Upper lobe of left lung (tissue), 6 donors: ENCODE measurements around the gene CCDC33. TPM values are rescaled to one million over a fixed set of nuclear protein-coding genes. Genes with fewer than 3 reads are reported as not detected.
A peak's percentile ranks its signal among the peaks of the same experiment; 100 is the strongest.

Source experiments
- ATAC-seq, 2 donors: fragments of 200-7000 bp; cut with Tn5 transposase; one replicate each; pipeline ENCODE4 v1.9.1; 2022; ENCODE audit warnings: mild to moderate bottlenecking in 2 of 2, moderate library complexity in 2 of 2; ENCODE audit not compliant: low FRiP score in 2 of 2
- DNase-seq, 2 donors: peaks; one replicate each; pipeline ENCODE4 v3.0.0-alpha.2; 2019 to 2020
- H3K27ac ChIP-seq, 4 donors: fragments of 200-600 bp; sonication (generic); one replicate each; pipeline ENCODE4 v1.5.1; 2016 to 2019
- H3K27me3 ChIP-seq, 4 donors: fragments of 200-600 bp; sonication (generic); one replicate each; pipeline ENCODE4 v1.5.1; 2017 to 2019
- H3K36me3 ChIP-seq, 4 donors: fragments of 200-600 bp; sonication (generic); one replicate each; pipeline ENCODE4 v1.5.1; 2016 to 2019
- H3K4me1 ChIP-seq, 4 donors: fragments of 200-600 bp; sonication (generic); one replicate each; pipeline ENCODE4 v1.5.1; 2018 to 2019
- H3K4me3 ChIP-seq, 4 donors: fragments of 200-600 bp; sonication (generic); one replicate each; pipeline ENCODE4 v1.5.1; 2017 to 2019; ENCODE audit warnings: mild to moderate bottlenecking in 2 of 4, moderate library complexity in 1 of 4
- H3K9me3 ChIP-seq, 4 donors: fragments of 200-600 bp; sonication (generic); one replicate each; pipeline ENCODE4 v1.5.1; 2018 to 2019
- CTCF ChIP-seq, 6 experiments: fragments of 450-650 bp in 4 of 6; fragments of 200-600 bp in 2 of 6; sonication (generic) in 2 of 6; IDR thresholded peaks; one replicate each; pipeline ENCODE4 v1.5.1; 2016 to 2019; ENCODE audit warnings: antibody characterized with exemption in 6 of 6
- EP300 ChIP-seq, 4 donors: sonication (generic); formaldehyde crosslinking; IDR thresholded peaks; one replicate each; pipeline ENCODE4 v1.5.1; 2017; ENCODE audit warnings: antibody characterized with exemption in 4 of 4, control low read depth in 2 of 4
- POLR2A ChIP-seq, 4 donors: fragments of 450-650 bp; IDR thresholded peaks; one replicate each; pipeline ENCODE4 v1.5.1; 2016 to 2017; ENCODE audit warnings: antibody characterized with exemption in 4 of 4, mild to moderate bottlenecking in 2 of 4
- POLR2AphosphoS5 ChIP-seq, 2 donors: sonication (generic); formaldehyde crosslinking; IDR thresholded peaks; one replicate each; pipeline ENCODE4 v1.5.1; 2017; ENCODE audit warnings: antibody characterized with exemption in 2 of 2
- WGBS, 2 donors: methylation state at CpG; one replicate each; pipeline ENCODE4 v1.1.5; 2017 to 2018; 5-methylcytosine and 5-hydroxymethylcytosine counted together
- total RNA-seq, 6 donors: library from RNA; depleted of rRNA in 4 of 6; stranded (reverse); fragments of >200 nt in 4 of 6; gene quantifications; one replicate each; pipeline versions ENCODE4 v1.1.0 to v1.2.1, GENCODE V29; 2016 to 2021
- donor health status: DM: no; HTN: no; CAD: no; lungs with moderate emphysema.
- donor health status: DM: no; HTN: yes; CAD: no; lungs with severe emphysema.

The CCDC33 gene
- total RNA-seq, 6 donors from 2014 or later, result 3.8 to 43.4 (median 4.2) TPM; not detected in 1

- ATAC-seq, result no peak
- Histone ChIP-seq H3K27ac (no peak overlapping the region), H3K36me3 (no peaks in the 10 kb centered on the region), H3K4me1 (peaks cover 0 to 17% (median 11%) of the 10 kb centered on the region in 4 donors), H3K4me3 (no peak overlapping the region), H3K27me3 (no peaks in the 10 kb centered on the region), H3K9me3 (no peaks in the 10 kb centered on the region)
- TF ChIP-seq POLR2AphosphoS5 (IDR thresholded peaks at IDR 0.05), result no peak
- no peak for TF ChIP-seq CTCF (IDR thresholded peaks at IDR 0.05)
- no peak for TF ChIP-seq EP300 (IDR thresholded peaks at IDR 0.05)
- no peak for TF ChIP-seq POLR2A (IDR thresholded peaks at IDR 0.05)
- WGBS, 2 donors, result 86 to 88% methylated on average over 1 of the region's 1 CpG
- no peak for DNase-seq
Measured at GRCh38 chr15:74362482-74362881, 126.4 kb downstream of the CCDC33 start.

GRCh38 chr15:74364936-74365597 is 128.9 kb downstream of the CCDC33 start:
- H3K4me3 ChIP-seq, result peak overlapping the region in 3 of 4 donors; percentile 55 to 69 (median 57)
- peaks cover 0 to 17% (median 11%) of the 10 kb centered on the region in 4 donors for H3K4me1 ChIP-seq
- H3K36me3 ChIP-seq, result no peaks in the 10 kb centered on the region
- no peaks in the 10 kb centered on the region for H3K9me3 ChIP-seq
- no peak for DNase-seq
- ATAC-seq, result no peak
- TF ChIP-seq POLR2A (IDR thresholded peaks at IDR 0.05), result no peak
- TF ChIP-seq EP300 (IDR thresholded peaks at IDR 0.05), result no peak
- TF ChIP-seq POLR2AphosphoS5 (IDR thresholded peaks at IDR 0.05), result no peak
- no peak for TF ChIP-seq CTCF (IDR thresholded peaks at IDR 0.05)
- H3K27me3 ChIP-seq, result no peaks in the 10 kb centered on the region
- peak overlapping the region in 1 of 4 donors; percentile 2 for H3K27ac ChIP-seq
- 84 to 91% methylated on average over 12 of the region's 12 CpGs for WGBS, 2 donors

- TF ChIP-seq POLR2A (IDR thresholded peaks at IDR 0.05), result peak in 1 of 4 donors; percentile 52
- no peak for TF ChIP-seq CTCF (IDR thresholded peaks at IDR 0.05)
- Histone ChIP-seq H3K36me3 (no peaks in the 10 kb centered on the region), H3K4me1 (peaks cover 0 to 17% (median 11%) of the 10 kb centered on the region in 4 donors), H3K27ac (peak overlapping the region in 3 of 4 donors; percentile 2 to 62 (median 61)), H3K4me3 (peak overlapping the region; percentile 17 to 69 (median 56)), H3K27me3 (no peaks in the 10 kb centered on the region), H3K9me3 (no peaks in the 10 kb centered on the region)
- peak; percentile 56 to 91 for DNase-seq
- WGBS, 2 donors, result 6 to 7% methylated on average over 43 to 45 of the region's 75 CpGs
- peak; percentile 81 to 92 for ATAC-seq
Measured at GRCh38 chr15:74365598-74366445, 129.7 kb downstream of the CCDC33 start.

DNA sequence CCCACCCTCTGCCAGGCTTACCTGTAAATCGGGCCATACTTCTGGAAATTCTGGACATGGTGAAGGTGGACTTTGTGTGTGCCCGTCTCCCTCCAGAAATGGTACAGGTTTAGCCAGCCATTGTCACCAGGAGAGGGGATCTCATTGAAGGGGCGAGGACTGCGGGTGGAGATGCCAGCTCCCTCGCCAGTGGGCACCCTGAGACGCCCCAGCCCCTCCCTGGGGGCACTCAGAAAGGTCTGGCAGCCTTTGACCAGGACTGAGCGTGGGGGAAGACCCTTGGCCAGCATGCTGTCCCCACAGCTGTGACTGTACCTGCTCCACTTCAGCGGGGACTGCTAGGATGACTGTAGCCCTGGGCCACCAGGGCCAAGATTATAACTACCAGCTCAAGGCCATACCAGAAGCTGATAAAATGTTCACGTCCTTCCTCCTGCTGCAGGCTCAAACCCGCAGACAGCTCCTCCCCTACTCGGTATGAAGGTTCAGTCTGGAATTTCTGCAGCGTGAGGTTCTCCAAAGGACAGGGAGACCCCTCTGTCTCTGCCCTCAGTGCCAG is 131.2 kb downstream of the CCDC33 start, which contains the start of gene CYP11A1:
TSS of gene CYP11A1 (minus strand) at position 351 of the 559 bp plus-strand sequence. CDS start at position 290, 61 bp downstream.
- Histone ChIP-seq H3K4me1 (peaks cover 0 to 17% (median 11%) of the 10 kb centered on the region in 4 donors), H3K9me3 (no peaks in the 10 kb centered on the region), H3K36me3 (no peaks in the 10 kb centered on the region), H3K4me3 (peak within 1 kb of the TSS in 1 of 4 donors; percentile 69), H3K27me3 (no peaks in the 10 kb centered on the region), H3K27ac (no peak within 1 kb of the TSS)
- ATAC-seq (no peak), DNase-seq (no peak)
- TF ChIP-seq POLR2AphosphoS5 (IDR thresholded peaks at IDR 0.05) (no peak), EP300 (IDR thresholded peaks at IDR 0.05) (no peak), POLR2A (IDR thresholded peaks at IDR 0.05) (no peak), CTCF (IDR thresholded peaks at IDR 0.05) (no peak)
- 86 to 89% methylated on average over 6 to 12 of the region's 12 CpGs for WGBS, 2 donors
